Hepatocyte (in vitro differentiated cells): ENCODE results near the gene TCAF1.

ENCODE experiments used
- CTCF ChIP-seq: fragments of 200-600 bp; sonication (generic); IDR thresholded peaks from 2 replicates; pipeline ENCODE4 v1.5.1; 2016; ENCODE audit warnings: antibody characterized with exemption, mild to moderate bottlenecking; ENCODE audit not compliant: poor library complexity
- EZH2phosphoT487 ChIP-seq: fragments of 200-600 bp; sonication (generic); IDR thresholded peaks from one replicate; pipeline ENCODE4 v1.6.1; 2018; ENCODE audit warnings: antibody characterized with exemption, mild to moderate bottlenecking, low read depth, moderate library complexity; ENCODE audit not compliant: unreplicated experiment, severe bottlenecking

- TF ChIP-seq CTCF = no peak
- TF ChIP-seq EZH2phosphoT487 = no peak
These were observed 45.1 kb upstream of the TCAF1 start for GRCh38 chr7:143947111-143947510.
